Mesendoderm (in vitro differentiated cells): ENCODE measurements around the gene SOWAHB.
"Not testable (repeated sequence)": the region's sequence is repeated elsewhere in the genome, so short reads cannot be mapped to it uniquely, and the experiment has no call there.

ENCODE experiments used
- DNase-seq: peaks from one replicate; pipeline ENCODE4 v3.0.0; 2013
- H2AK5ac ChIP-seq: 2 replicates; pipeline ENCODE4 v1.6.1; 2013; ENCODE audit warnings: low read length, inconsistent platforms
- H2BK120ac ChIP-seq: 2 replicates; pipeline ENCODE4 v1.6.1; 2013; ENCODE audit warnings: low read depth, mild to moderate bottlenecking, low read length, moderate library complexity, mixed read lengths
- H2BK15ac ChIP-seq: replicated peaks from 2 replicates; pipeline ENCODE4 v1.6.1; 2013; ENCODE audit warnings: low read depth, mild to moderate bottlenecking, moderate library complexity
- H2BK5ac ChIP-seq: 2 replicates; pipeline ENCODE4 v1.6.1; 2013; ENCODE audit warnings: low read length, inconsistent platforms
- H3K18ac ChIP-seq: 2 replicates; pipeline ENCODE4 v1.6.1; 2013; ENCODE audit warnings: mild to moderate bottlenecking, low read length, mixed read lengths
- H3K23ac ChIP-seq: one replicate; pipeline ENCODE4 v1.6.1; 2013; ENCODE audit warnings: low read length
- H3K27ac ChIP-seq: 2 replicates; pipeline ENCODE4 v1.5.1; 2013; ENCODE audit warnings: low read depth, mild to moderate bottlenecking, inconsistent platforms, low read length, moderate library complexity
- H3K27me3 ChIP-seq: 2 replicates; pipeline ENCODE4 v1.6.1; 2013; ENCODE audit warnings: low read length, control low read depth, mild to moderate bottlenecking, inconsistent platforms; ENCODE audit not compliant: insufficient read depth, poor library complexity
- H3K36me3 ChIP-seq: 2 replicates; pipeline ENCODE4 v1.6.1; 2013; ENCODE audit warnings: low read length, inconsistent platforms; ENCODE audit not compliant: control insufficient read depth, insufficient read depth
- H3K4ac ChIP-seq: one replicate; pipeline ENCODE4 v1.6.1; 2013; ENCODE audit warnings: low read depth, mild to moderate bottlenecking, low read length, moderate library complexity
- H3K4me1 ChIP-seq: 2 replicates; pipeline ENCODE4 v1.6.1; 2013; ENCODE audit warnings: low read depth, low read length, inconsistent platforms; ENCODE audit not compliant: control insufficient read depth
- H3K4me2 ChIP-seq: 2 replicates; pipeline ENCODE4 v1.6.1; 2013; ENCODE audit warnings: low read length
- H3K4me3 ChIP-seq: 2 replicates; pipeline ENCODE4 v1.5.1; 2013; ENCODE audit warnings: mild to moderate bottlenecking, low read length
- H3K56ac ChIP-seq: one replicate; pipeline ENCODE4 v1.6.1; 2013; ENCODE audit warnings: low read length
- H3K79me1 ChIP-seq: 2 replicates; pipeline ENCODE4 v1.6.1; 2013; ENCODE audit warnings: low read length, inconsistent platforms
- H3K79me2 ChIP-seq: 2 replicates; pipeline ENCODE4 v1.6.1; 2013; ENCODE audit warnings: mild to moderate bottlenecking, low read length; ENCODE audit not compliant: control insufficient read depth, insufficient read depth
- H3K9ac ChIP-seq: 2 replicates; pipeline ENCODE4 v1.6.1; 2013; ENCODE audit warnings: low read length, inconsistent platforms
- H4K5ac ChIP-seq: one replicate; pipeline ENCODE4 v1.6.1; 2013; ENCODE audit warnings: low read length
- H4K8ac ChIP-seq: one replicate; pipeline ENCODE4 v1.6.1; 2013; ENCODE audit warnings: low read depth, mild to moderate bottlenecking, control low read depth, low read length, moderate library complexity
- WGBS: extraction: QIAGEN DNeasy Blood & Tissue Kit; methylation state at CpG from one replicate; pipeline ENCODE4 v1.1.7; 2013; ENCODE audit warnings: low lambda C conversion rate, missing lambda C conversion rate; ENCODE audit not compliant: insufficient coverage; ENCODE audit errors: extremely low coverage; 5-methylcytosine and 5-hydroxymethylcytosine counted together

SOWAHB gene

DNA sequence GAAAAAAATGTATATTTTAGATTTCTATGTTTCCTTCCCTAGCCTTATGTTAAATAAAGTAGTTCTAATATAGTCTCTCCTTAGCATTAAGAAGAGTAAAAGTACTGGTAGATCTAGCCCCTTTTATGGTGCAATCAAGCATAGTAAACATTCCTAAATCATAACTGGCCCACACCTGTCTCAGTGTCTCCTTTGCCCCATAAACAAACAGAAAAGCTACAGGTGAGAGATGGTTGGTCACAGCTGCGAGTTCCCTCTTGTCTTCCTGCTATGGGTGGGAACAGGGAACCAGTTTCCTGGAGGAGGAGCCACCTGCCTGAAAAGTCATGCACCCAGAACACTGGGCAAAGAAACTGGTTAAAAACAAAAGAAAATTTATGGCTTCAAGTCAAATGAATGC lies 16.6 kb downstream of the SOWAHB start:
- Histone ChIP-seq H3K4ac (no peak overlapping the region), H3K4me2 (no peak overlapping the region), H2BK120ac (peak overlapping the region; percentile 14), H4K8ac (no peak overlapping the region), H3K18ac (no peak overlapping the region), H2BK5ac (no peak overlapping the region), H3K4me3 (no peak overlapping the region), H3K27ac (no peak overlapping the region), H3K56ac (no peak overlapping the region), H3K36me3 (no peaks in the 10 kb centered on the region), H3K27me3 (no peaks in the 10 kb centered on the region), H3K9ac (no peak overlapping the region), H3K79me2 (no peaks in the 10 kb centered on the region), H3K4me1 (no peaks in the 10 kb centered on the region), H2AK5ac (no peak overlapping the region), H2BK15ac (no peak overlapping the region), H3K79me1 (no peaks in the 10 kb centered on the region), H4K5ac (no peak overlapping the region), H3K23ac (no peak overlapping the region)
- no peak for DNase-seq
- no CpG with 5 or more reads among the region's 1 CpG for WGBS

DNA sequence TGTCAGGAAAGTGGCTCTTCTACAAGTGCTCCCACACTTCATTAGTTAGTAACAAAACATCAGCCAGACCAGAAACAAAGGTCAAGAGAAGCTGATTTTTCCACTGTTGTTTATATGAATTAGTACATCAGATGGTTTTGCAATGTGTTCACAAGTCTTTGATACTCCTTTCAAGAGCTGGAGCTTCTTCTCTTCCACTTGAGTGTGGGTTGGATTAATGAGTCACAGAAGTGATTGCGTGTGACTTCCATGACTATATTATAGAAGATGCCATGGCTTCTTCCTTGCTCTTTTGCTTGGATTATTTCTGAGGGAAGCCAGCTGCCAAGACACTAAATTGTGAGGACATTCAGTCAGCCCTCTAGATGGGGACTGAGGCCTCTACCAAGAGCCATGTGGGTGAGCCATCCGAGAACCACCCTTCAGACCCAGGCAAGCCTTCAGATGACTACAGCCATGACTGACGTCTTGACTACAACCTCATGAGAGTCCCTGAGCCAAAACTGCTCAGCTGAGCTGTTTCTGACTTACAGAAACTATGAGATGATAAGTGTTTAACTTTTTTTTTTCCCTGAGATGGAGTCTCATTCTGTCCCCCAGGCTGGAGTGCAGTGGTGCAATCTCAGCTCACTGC lies 18.1 kb downstream of the SOWAHB start:
- H3K4me1 ChIP-seq: no peaks in the 10 kb centered on the region
- H3K4ac ChIP-seq: no peak overlapping the region
- no peak overlapping the region for H3K27ac ChIP-seq
- H3K23ac ChIP-seq: no peak overlapping the region
- H3K79me1 ChIP-seq: no peaks in the 10 kb centered on the region
- no peak overlapping the region for H2BK5ac ChIP-seq
- H3K4me2 ChIP-seq: no peak overlapping the region
- H3K4me3 ChIP-seq: no peak overlapping the region
- H3K36me3 ChIP-seq: no peaks in the 10 kb centered on the region
- no peaks in the 10 kb centered on the region for H3K79me2 ChIP-seq
- no peak overlapping the region for H3K56ac ChIP-seq
- no peak overlapping the region for H2BK15ac ChIP-seq
- H4K8ac ChIP-seq: no peak overlapping the region
- H4K5ac ChIP-seq: no peak overlapping the region
- no peaks in the 10 kb centered on the region for H3K27me3 ChIP-seq
- DNase-seq: no peak
- no CpG with 5 or more reads among the region's 3 CpGs for WGBS
- no peak overlapping the region for H2BK120ac ChIP-seq
- no peak overlapping the region for H3K9ac ChIP-seq
- no peak overlapping the region for H2AK5ac ChIP-seq
- H3K18ac ChIP-seq: no peak overlapping the region

DNA sequence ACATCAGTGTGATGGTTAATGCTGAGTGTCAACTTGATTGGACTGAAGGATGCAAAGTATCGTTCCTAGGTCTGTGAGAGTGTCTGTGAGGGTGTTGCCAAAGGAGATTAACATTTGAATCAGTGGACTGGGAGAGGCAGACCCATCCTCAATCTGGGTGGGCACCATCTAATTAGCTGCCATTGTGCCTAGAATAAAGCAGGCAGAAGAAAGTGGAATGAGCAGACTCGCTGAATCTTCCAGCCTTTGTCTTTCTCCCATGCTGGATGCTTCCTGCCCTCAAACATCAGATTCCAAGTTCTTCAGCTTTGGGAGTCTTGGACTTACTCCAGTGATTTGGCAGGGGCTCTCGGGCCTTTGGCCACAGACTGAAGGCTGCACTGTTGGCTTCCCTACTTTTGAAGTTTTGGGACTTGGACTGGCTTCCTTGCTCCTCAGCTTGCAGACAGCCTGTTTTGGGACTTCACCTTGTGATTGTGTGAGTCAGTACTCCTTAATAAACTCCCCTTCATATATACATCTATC lies 19.2 kb downstream of the SOWAHB start:
- H3K36me3 ChIP-seq, H3K79me1 ChIP-seq, H3K27ac ChIP-seq, H3K27me3 ChIP-seq, H3K23ac ChIP-seq, H2BK120ac ChIP-seq, H2BK5ac ChIP-seq, DNase-seq, H2AK5ac ChIP-seq, H3K4ac ChIP-seq, H3K79me2 ChIP-seq, H2BK15ac ChIP-seq, H3K56ac ChIP-seq, H4K5ac ChIP-seq, H3K4me3 ChIP-seq, H3K4me2 ChIP-seq, H4K8ac ChIP-seq, H3K4me1 ChIP-seq, H3K18ac ChIP-seq, H3K9ac ChIP-seq: not testable (repeated sequence)
- WGBS: no CpG with 5 or more reads among the region's 3 CpGs

DNA sequence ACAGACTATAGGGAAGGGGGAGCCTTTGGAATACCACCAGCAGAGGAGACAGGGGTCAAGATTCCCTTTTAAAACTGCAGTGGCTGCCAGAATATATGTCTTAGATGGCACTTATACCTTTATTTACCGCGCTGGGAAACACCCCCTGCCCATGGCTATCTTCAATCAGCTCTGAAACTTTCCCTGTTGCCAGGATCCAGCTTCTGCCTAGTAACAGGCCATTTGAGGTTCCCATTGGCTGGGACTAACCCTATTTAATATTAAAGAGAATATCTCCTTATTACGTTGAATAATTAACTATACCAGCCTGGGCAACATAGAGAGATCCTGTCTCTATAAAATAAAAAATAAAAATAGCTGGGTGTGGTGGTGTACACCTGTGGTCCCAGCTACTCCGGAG lies 23.8 kb downstream of the SOWAHB start:
- no peak overlapping the region for H2AK5ac ChIP-seq
- no peak overlapping the region for H2BK120ac ChIP-seq
- H2BK15ac ChIP-seq: no peak overlapping the region
- H3K79me1 ChIP-seq: no peaks in the 10 kb centered on the region
- H3K4me3 ChIP-seq: no peak overlapping the region
- no peak overlapping the region for H3K9ac ChIP-seq
- H3K4ac ChIP-seq: peak overlapping the region; percentile 68
- no CpG with 5 or more reads among the region's 4 CpGs for WGBS
- no peak overlapping the region for H3K56ac ChIP-seq
- H4K5ac ChIP-seq: no peak overlapping the region
- H3K18ac ChIP-seq: no peak overlapping the region
- H3K36me3 ChIP-seq: no peaks in the 10 kb centered on the region
- no peak overlapping the region for H3K4me2 ChIP-seq
- H3K27me3 ChIP-seq: no peaks in the 10 kb centered on the region
- no peaks in the 10 kb centered on the region for H3K79me2 ChIP-seq
- H3K27ac ChIP-seq: no peak overlapping the region
- no peaks in the 10 kb centered on the region for H3K4me1 ChIP-seq
- DNase-seq: no peak
- no peak overlapping the region for H2BK5ac ChIP-seq
- no peak overlapping the region for H3K23ac ChIP-seq
- no peak overlapping the region for H4K8ac ChIP-seq

DNA sequence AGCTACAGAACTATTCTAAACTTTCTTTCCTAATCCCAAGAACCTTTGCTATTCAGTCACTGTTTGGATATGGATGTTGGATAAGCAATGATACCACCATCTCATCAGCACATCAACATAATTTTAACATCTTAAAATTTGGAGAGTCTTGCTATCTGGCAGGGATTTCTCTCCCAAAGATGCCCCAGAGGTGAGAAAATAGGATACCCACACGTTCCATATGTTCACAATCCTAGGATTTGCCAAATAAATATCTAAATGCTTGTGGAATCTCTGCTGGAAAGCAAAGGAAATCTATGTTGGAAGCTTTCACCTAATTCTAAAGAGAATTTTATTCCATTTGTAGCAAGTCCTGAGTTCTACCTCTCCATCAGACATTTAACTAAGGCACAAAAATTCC lies 24.4 kb downstream of the SOWAHB start:
- Histone ChIP-seq H3K36me3 (no peaks in the 10 kb centered on the region), H4K5ac (no peak overlapping the region), H3K79me1 (no peaks in the 10 kb centered on the region), H3K56ac (no peak overlapping the region), H3K4me3 (no peak overlapping the region), H2AK5ac (no peak overlapping the region), H3K4ac (no peak overlapping the region), H3K27me3 (no peaks in the 10 kb centered on the region), H2BK120ac (no peak overlapping the region), H3K18ac (no peak overlapping the region), H3K9ac (no peak overlapping the region), H4K8ac (no peak overlapping the region), H3K4me1 (peaks cover 2% of the 10 kb centered on the region), H2BK15ac (no peak overlapping the region), H3K27ac (no peak overlapping the region), H3K23ac (no peak overlapping the region), H2BK5ac (no peak overlapping the region), H3K4me2 (no peak overlapping the region), H3K79me2 (no peaks in the 10 kb centered on the region)
- no peak for DNase-seq
- no CpG with 5 or more reads among the region's 1 CpG for WGBS

DNA sequence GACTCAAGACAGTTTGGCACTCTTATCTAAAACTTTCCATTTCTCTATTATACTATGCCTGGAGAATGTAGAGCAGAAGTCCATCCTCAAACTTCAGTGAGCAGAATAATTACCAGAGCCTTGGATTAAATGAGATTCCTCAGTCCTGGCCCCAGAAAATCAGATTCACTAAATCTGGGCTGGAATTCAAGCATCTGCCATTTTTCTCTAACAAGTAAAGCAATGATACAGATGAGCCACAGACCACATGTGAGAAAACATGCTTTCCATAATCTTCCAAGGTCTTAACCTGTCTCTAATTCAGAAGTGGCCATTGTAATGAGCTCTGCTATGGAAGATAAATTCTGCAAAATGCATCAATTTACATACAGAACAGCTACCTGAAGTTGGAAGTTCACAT lies 25.4 kb downstream of the SOWAHB start:
- no peak overlapping the region for H2BK5ac ChIP-seq
- no peak overlapping the region for H3K27ac ChIP-seq
- no peak overlapping the region for H2BK120ac ChIP-seq
- H3K4me3 ChIP-seq: no peak overlapping the region
- H4K8ac ChIP-seq: no peak overlapping the region
- no peak for DNase-seq
- no peaks in the 10 kb centered on the region for H3K36me3 ChIP-seq
- no peak overlapping the region for H3K9ac ChIP-seq
- no peak overlapping the region for H2BK15ac ChIP-seq
- H3K56ac ChIP-seq: no peak overlapping the region
- peaks cover 7% of the 10 kb centered on the region for H3K4me1 ChIP-seq
- no peak overlapping the region for H4K5ac ChIP-seq
- no peaks in the 10 kb centered on the region for H3K27me3 ChIP-seq
- H2AK5ac ChIP-seq: no peak overlapping the region
- no peak overlapping the region for H3K4me2 ChIP-seq
- no peak overlapping the region for H3K23ac ChIP-seq
- no peak overlapping the region for H3K18ac ChIP-seq
- H3K79me2 ChIP-seq: no peaks in the 10 kb centered on the region
- no peaks in the 10 kb centered on the region for H3K79me1 ChIP-seq
- H3K4ac ChIP-seq: no peak overlapping the region
